ENCODE data around the gene KCNE5.
"Not testable (repeated sequence)": the region's sequence is repeated elsewhere in the genome, so short reads cannot be mapped to it uniquely, and the experiment has no call there.

The KCNE5 gene

DNA sequence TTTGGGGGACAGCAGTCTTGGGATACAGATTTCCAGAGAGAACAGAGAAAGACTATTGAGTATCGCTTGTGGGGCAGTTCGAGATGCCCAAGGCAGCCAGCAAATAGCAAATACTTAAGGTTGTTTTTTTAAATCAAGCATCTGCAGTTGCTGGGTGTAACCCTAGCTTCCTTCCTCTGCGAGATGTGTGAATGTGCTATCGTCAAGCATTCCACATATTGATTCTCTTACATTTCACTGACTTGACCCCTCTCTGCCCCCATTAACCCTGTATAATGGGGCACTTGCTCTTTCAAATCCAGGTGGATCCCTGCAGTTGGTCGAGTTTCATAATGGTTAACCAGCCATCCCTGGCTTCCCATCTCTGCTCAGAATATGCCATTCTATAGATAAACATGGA is 23.5 kb downstream of the KCNE5 start:
- DNase-seq: no peak

DNA sequence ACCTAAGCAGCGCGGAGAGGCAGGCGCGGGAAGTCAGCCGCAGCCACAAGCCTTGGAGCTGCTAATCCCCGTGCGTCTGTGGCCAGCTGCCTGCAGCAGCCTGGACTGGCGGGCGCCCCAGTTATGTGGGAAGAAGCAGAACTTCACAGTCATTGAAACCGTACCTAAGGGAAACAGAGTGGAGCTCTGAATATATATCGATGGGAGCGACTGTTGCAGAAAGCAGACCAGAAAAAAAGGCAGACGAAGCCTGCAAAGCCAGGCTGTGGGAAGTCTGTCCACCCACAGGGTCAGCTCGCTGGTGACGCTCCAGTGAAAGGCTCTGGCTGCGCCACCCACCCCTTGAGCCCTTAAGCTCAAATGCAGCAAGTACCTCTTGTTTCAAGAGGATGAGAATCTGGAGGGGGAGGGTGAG is 24.7 kb downstream of the KCNE5 start:
- DNase-seq: no peak

DNA sequence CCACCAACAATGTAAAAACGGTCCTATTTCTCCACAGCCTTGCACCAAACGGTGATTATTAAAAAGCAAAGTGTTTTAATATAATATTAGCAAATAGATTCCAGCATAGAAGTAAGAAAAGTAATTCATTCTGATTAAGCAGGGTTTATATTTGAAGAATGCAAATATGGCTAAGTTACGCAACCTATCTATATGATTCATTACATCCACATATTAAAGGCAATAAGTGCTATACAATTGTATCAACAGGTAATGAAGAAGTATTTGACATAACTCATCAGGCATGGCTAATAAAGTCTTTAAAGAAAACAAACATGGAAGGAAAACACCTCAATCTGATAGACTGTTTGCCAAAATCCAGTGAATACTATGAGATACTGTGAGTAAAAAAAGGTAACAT is 29.0 kb downstream of the KCNE5 start:
- no peak for DNase-seq

- no peak for DNase-seq
Observed at GRCh38 chrX:109590176-109590575, 34.8 kb downstream of the KCNE5 start.

GRCh38 chrX:109585488-109585887 is 39.5 kb downstream of the KCNE5 start:
- DNase-seq: no peak

- DNase-seq: no peak
Observed at GRCh38 chrX:109578916-109579315, 46.1 kb downstream of the KCNE5 start.

DNA sequence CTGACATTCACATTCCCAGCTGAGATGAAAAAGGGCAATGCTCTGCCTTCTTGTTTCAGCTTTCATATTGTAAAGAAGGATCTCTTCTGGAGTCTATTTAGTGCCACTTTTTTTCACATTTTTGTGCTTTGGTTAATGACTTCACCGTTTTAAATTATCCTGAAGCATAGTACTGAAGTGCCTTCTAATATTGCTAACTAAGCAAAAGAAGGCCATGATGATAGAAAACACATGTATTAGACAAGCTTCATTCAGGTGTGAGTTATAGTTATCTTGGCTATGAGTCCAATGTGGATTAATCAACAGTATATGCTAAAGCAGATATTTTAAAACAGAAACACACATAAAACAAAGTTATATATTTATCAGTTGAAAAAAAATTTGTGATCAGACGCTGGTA is 47.9 kb downstream of the KCNE5 start:
- DNase-seq: no peak

DNA sequence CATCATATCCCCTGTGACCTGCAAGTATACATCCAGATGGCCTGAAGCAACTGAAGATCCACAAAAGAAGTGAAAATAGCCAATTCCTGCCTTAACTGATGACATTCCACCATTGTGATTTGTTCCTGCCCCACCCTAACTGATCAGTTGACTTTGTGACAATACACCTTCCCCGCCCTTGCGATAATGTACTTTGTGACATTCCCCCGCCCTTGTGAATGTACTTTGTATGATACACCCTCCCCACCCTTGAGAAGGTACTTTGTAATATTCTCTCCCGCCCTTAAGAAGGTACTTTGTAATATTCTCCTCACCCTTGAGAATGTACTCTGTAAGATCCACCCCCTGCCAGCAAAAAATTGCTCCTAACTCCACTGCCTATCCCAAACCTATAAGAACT is 48.9 kb downstream of the KCNE5 start:
- not testable (repeated sequence) for DNase-seq
